C1 segment of cervical spinal cord (tissue), 14 donors: ENCODE results near the gene KLRF1.

ENCODE experiments used
- DNase-seq, 14 donors: peaks; one replicate each; lab custom pipeline; 2025; lab: John Stamatoyannopoulos, UW

Gene KLRF1

GRCh38 chr12:9809338-9809737 lies 17.9 kb upstream of the KLRF1 start:
- no peak for DNase-seq

GRCh38 chr12:9809866-9810265 lies 17.4 kb upstream of the KLRF1 start:
- no peak for DNase-seq

- DNase-seq = no peak
Observed at GRCh38 chr12:9810671-9811070, 16.6 kb upstream of the KLRF1 start.

GRCh38 chr12:9811621-9812020 lies 15.7 kb upstream of the KLRF1 start:
- no peak for DNase-seq

GRCh38 chr12:9813821-9814798 lies 13.2 kb upstream of the KLRF1 start:
- peak in 8 of 14 donors; percentile 1 to 66 (median 34) for DNase-seq

- DNase-seq = no peak
Observed at GRCh38 chr12:9820281-9820930, 6.9 kb upstream of the KLRF1 start.

GRCh38 chr12:9829483-9829882 lies 2.2 kb downstream of the KLRF1 start:
- no peak for DNase-seq

GRCh38 chr12:9829982-9830381 lies 2.7 kb downstream of the KLRF1 start:
- DNase-seq = no peak

GRCh38 chr12:9831720-9832119 lies 4.4 kb downstream of the KLRF1 start:
- no peak for DNase-seq

GRCh38 chr12:9843407-9843806 lies 16.1 kb downstream of the KLRF1 start:
- no peak for DNase-seq

- no peak for DNase-seq
Observed at GRCh38 chr12:9848899-9849298, 21.6 kb downstream of the KLRF1 start.

- DNase-seq = no peak
Observed at GRCh38 chr12:9851050-9851449, 23.8 kb downstream of the KLRF1 start.

- DNase-seq = no peak
Observed at GRCh38 chr12:9851927-9852326, 24.6 kb downstream of the KLRF1 start.

- DNase-seq = no peak
Observed at GRCh38 chr12:9856151-9856550, 28.9 kb downstream of the KLRF1 start.

- no peak for DNase-seq
Observed at GRCh38 chr12:9856894-9857293, 29.6 kb downstream of the KLRF1 start.

- no peak for DNase-seq
Observed at GRCh38 chr12:9858135-9858534, 30.9 kb downstream of the KLRF1 start.

GRCh38 chr12:9864913-9865675 lies 37.8 kb downstream of the KLRF1 start:
- no peak for DNase-seq

GRCh38 chr12:9866860-9867269 lies 39.6 kb downstream of the KLRF1 start:
- DNase-seq = no peak

GRCh38 chr12:9867531-9867930 lies 40.2 kb downstream of the KLRF1 start:
- DNase-seq = no peak

- DNase-seq = no peak
Observed at GRCh38 chr12:9868311-9868801, 41.1 kb downstream of the KLRF1 start.

- DNase-seq = no peak
Observed at GRCh38 chr12:9868951-9869306, 41.6 kb downstream of the KLRF1 start.
